Neural cell (in vitro differentiated cells): ENCODE data around the gene COL18A1. TPM values are rescaled to one million over a fixed set of nuclear protein-coding genes. Genes with fewer than 3 reads are reported as not detected.

ENCODE experiments used
- H2AFZ ChIP-seq: fragments of 200-600, 300-800 bp; sonication (generic), shearing (Covaris generic); 2 replicates; pipeline ENCODE4 v1.6.0; 2014; ENCODE audit warnings: low read depth, mild to moderate bottlenecking, antibody characterized with exemption, low read length, moderate library complexity
- H3F3A ChIP-seq: fragments of 200-600 bp; shearing (Covaris generic); 2 replicates; pipeline ENCODE4 v1.6.1; 2016; ENCODE audit warnings: mild to moderate bottlenecking, moderate library complexity, mixed read lengths, antibody characterized with exemption, low read length; ENCODE audit not compliant: insufficient read depth, poor library complexity, severe bottlenecking
- H3K27ac ChIP-seq: fragments of 200-600, 300-800 bp; sonication (generic), shearing (Covaris generic); 2 replicates; pipeline ENCODE4 v1.5.1; 2014; ENCODE audit warnings: mild to moderate bottlenecking, low read length, moderate library complexity
- H3K27me3 ChIP-seq: fragments of 300-800, 200-600 bp; sonication (generic), shearing (Covaris generic); 2 replicates; pipeline ENCODE4 v1.6.0; 2014; ENCODE audit warnings: mild to moderate bottlenecking, low read depth, low read length, moderate library complexity; ENCODE audit not compliant: insufficient read depth
- H3K36me3 ChIP-seq: fragments of 300-800, 200-600 bp; sonication (generic), shearing (Covaris generic); 2 replicates; pipeline ENCODE4 v1.5.1; 2014; ENCODE audit warnings: mild to moderate bottlenecking, antibody characterized with exemption, low read length, moderate library complexity; ENCODE audit not compliant: insufficient read depth
- H3K4me2 ChIP-seq: fragments of 300-800, 200-600 bp; sonication (generic), shearing (Covaris generic); 2 replicates; pipeline ENCODE4 v1.6.0; 2014; ENCODE audit warnings: mild to moderate bottlenecking, low read length
- H3K4me3 ChIP-seq: fragments of 300-800, 200-600 bp; sonication (generic), shearing (Covaris generic); 2 replicates; pipeline ENCODE4 v1.5.1; 2014; ENCODE audit warnings: mild to moderate bottlenecking, low read length, moderate library complexity
- H3K79me2 ChIP-seq: fragments of 200-600 bp; shearing (Covaris generic); replicated peaks from 2 replicates; pipeline ENCODE4 v1.6.0; 2014; ENCODE audit warnings: mild to moderate bottlenecking, low read length, moderate library complexity; ENCODE audit not compliant: insufficient read depth
- H3K9ac ChIP-seq: fragments of 300-800, 200-600 bp; sonication (generic), shearing (Covaris generic); 2 replicates; pipeline ENCODE4 v1.6.1; 2016; ENCODE audit warnings: mild to moderate bottlenecking, low read length, mixed read lengths
- H3K9me2 ChIP-seq: fragments of 200-600 bp; shearing (Covaris generic); 2 replicates; pipeline ENCODE4 v1.6.1; 2016; ENCODE audit warnings: mild to moderate bottlenecking, low read length, mixed read lengths; ENCODE audit not compliant: insufficient read depth
- H3K9me3 ChIP-seq: fragments of 200-600, 300-800 bp; sonication (generic), shearing (Covaris generic); 2 replicates; pipeline ENCODE4 v1.6.1; 2016; ENCODE audit warnings: mild to moderate bottlenecking, mixed run types, low read length, moderate library complexity, mixed read lengths
- H4K20me1 ChIP-seq: fragments of 200-600 bp; shearing (Covaris generic); 2 replicates; pipeline ENCODE4 v1.6.1; 2016; ENCODE audit warnings: mild to moderate bottlenecking, mixed run types; ENCODE audit not compliant: insufficient read depth
- CTCF ChIP-seq: fragments of 450-650 bp; IDR thresholded peaks from 2 replicates; pipeline ENCODE4 v1.5.1; 2014; ENCODE audit warnings: antibody characterized with exemption, mild to moderate bottlenecking, moderate library complexity; ENCODE audit not compliant: poor library complexity, severe bottlenecking
- EP300 ChIP-seq: fragments of 450-650 bp; conservative IDR thresholded peaks from 2 replicates; pipeline ENCODE4 v1.6.1; 2014; ENCODE audit warnings: antibody characterized with exemption, mild to moderate bottlenecking, moderate library complexity; ENCODE audit not compliant: poor library complexity, severe bottlenecking
- EZH2 ChIP-seq: fragments of 200-600, 300-800 bp; shearing (Covaris generic), sonication (generic); IDR thresholded peaks from 2 replicates; pipeline ENCODE4 v1.6.1; 2014; ENCODE audit warnings: antibody characterized with exemption, low read length, borderline replicate concordance, mild to moderate bottlenecking; ENCODE audit not compliant: insufficient read depth, poor library complexity, severe bottlenecking
- MXI1 ChIP-seq: fragments of 450-650 bp; conservative IDR thresholded peaks from 2 replicates; pipeline ENCODE4 v1.6.1; 2014; ENCODE audit warnings: antibody characterized with exemption, mild to moderate bottlenecking; ENCODE audit not compliant: poor library complexity, severe bottlenecking
- POLR2AphosphoS5 ChIP-seq: IDR thresholded peaks from 2 replicates; pipeline ENCODE4 v1.6.1; 2012
- RAD21 ChIP-seq: fragments of 450-650 bp; conservative IDR thresholded peaks from 2 replicates; pipeline ENCODE4 v1.6.1; 2014; ENCODE audit warnings: antibody characterized with exemption, mild to moderate bottlenecking, moderate library complexity
- REST ChIP-seq: IDR thresholded peaks from 2 replicates; pipeline ENCODE4 v1.6.1; 2012; ENCODE audit warnings: borderline replicate concordance
- SMC3 ChIP-seq: fragments of 450-650 bp; conservative IDR thresholded peaks from 2 replicates; pipeline ENCODE4 v1.6.1; 2014; ENCODE audit warnings: antibody characterized with exemption, mild to moderate bottlenecking, moderate library complexity; ENCODE audit not compliant: poor library complexity
- TAF1 ChIP-seq: IDR thresholded peaks from 2 replicates; pipeline ENCODE4 v1.6.1; 2012; ENCODE audit warnings: low read depth
- polyA plus RNA-seq: library from polyadenylated mRNA; depleted of rRNA; stranded (reverse); fragments of >200 nt; gene quantifications from 2 replicates; pipeline ENCODE4 v1.2.3, GENCODE V29; 2014

Gene COL18A1
- polyA plus RNA-seq, 1 donor from 2014 or later = 2.5 TPM

GRCh38 chr21:45537111-45537745 lies 132.3 kb downstream of the COL18A1 start:
- no peaks in the 10 kb centered on the region for H3K79me2 ChIP-seq
- no peaks in the 10 kb centered on the region for H3K9me2 ChIP-seq
- no peak overlapping the region for H3K27ac ChIP-seq
- TF ChIP-seq TAF1 (no peak), SMC3 (no peak)
- no peak overlapping the region for H3K4me3 ChIP-seq
- H3K4me2 ChIP-seq = no peak overlapping the region
- no peak overlapping the region for H3K9ac ChIP-seq
- H3K27me3 ChIP-seq = no peaks in the 10 kb centered on the region
- H3K36me3 ChIP-seq = no peaks in the 10 kb centered on the region
- H2AFZ ChIP-seq = no peak overlapping the region
- no peaks in the 10 kb centered on the region for H3K9me3 ChIP-seq
- no peaks in the 10 kb centered on the region for H4K20me1 ChIP-seq
- H3F3A ChIP-seq = no peaks in the 10 kb centered on the region

- H3K9me2 ChIP-seq = no peaks in the 10 kb centered on the region
- H3F3A ChIP-seq = no peaks in the 10 kb centered on the region
- H2AFZ ChIP-seq = no peak overlapping the region
- H3K9me3 ChIP-seq = no peaks in the 10 kb centered on the region
- H3K4me3 ChIP-seq = no peak overlapping the region
- no peaks in the 10 kb centered on the region for H3K79me2 ChIP-seq
- no peaks in the 10 kb centered on the region for H3K36me3 ChIP-seq
- no peak overlapping the region for H3K9ac ChIP-seq
- H3K27me3 ChIP-seq = no peaks in the 10 kb centered on the region
- no peaks in the 10 kb centered on the region for H4K20me1 ChIP-seq
- no peak overlapping the region for H3K4me2 ChIP-seq
- no peak for TF ChIP-seq REST
- TF ChIP-seq EZH2 = no peak
- no peak for TF ChIP-seq CTCF
- TF ChIP-seq SMC3 = no peak
- TF ChIP-seq POLR2AphosphoS5 = no peak
- TF ChIP-seq TAF1 = no peak
- no peak for TF ChIP-seq EP300
- TF ChIP-seq RAD21 = no peak
- TF ChIP-seq MXI1 = no peak
- no peak overlapping the region for H3K27ac ChIP-seq
Observed at GRCh38 chr21:45537746-45538291, 132.9 kb downstream of the COL18A1 start.
